LHCN-M2 (cell line): ENCODE data around the gene OAS3. TPM values are rescaled to one million over a fixed set of nuclear protein-coding genes. Genes with fewer than 3 reads are reported as not detected.

Source experiments
- DNase-seq: peaks from one replicate; pipeline ENCODE4 v3.0.0-alpha.2; 2012; ENCODE audit warnings: low read depth
- total RNA-seq: library from RNA; depleted of rRNA; stranded (reverse); fragments of >200 nt; gene quantifications from 2 replicates; pipeline ENCODE4 v1.2.3, GENCODE V29; 2014; rRNA removed

The OAS3 gene
- total RNA-seq, 1 experiment from 2014 or later, result 13.8 TPM

GRCh38 chr12:113014565-113014964, 76.3 kb downstream of the OAS3 start:
- no peak for DNase-seq

- DNase-seq, result no peak
These were observed 78.5 kb downstream of the OAS3 start for GRCh38 chr12:113016796-113017195.

GRCh38 chr12:113019025-113019424, 80.8 kb downstream of the OAS3 start:
- peak; percentile 51 for DNase-seq

- DNase-seq, result no peak
These were observed 83.2 kb downstream of the OAS3 start for GRCh38 chr12:113021500-113021899.

Other genes with a start within 250 kb of the OAS3 start
- gene RPH3A, start 146.7 kb upstream of the OAS3 start, total RNA-seq, result not detected in 2 replicates
- 1.0 and 8.4 TPM in 2 replicates for gene OAS1, start 31.5 kb upstream of the OAS3 start, total RNA-seq
- gene OAS2, start 40.0 kb downstream of the OAS3 start, total RNA-seq, result 2.9 and 9.9 TPM in 2 replicates
- 0.11 TPM in 1 of 2 replicates, not detected in the other for gene DTX1, start 118.3 kb downstream of the OAS3 start, total RNA-seq
- gene RASAL1, start 197.3 kb downstream of the OAS3 start, total RNA-seq, result not detected in 2 replicates
- gene CFAP73, start 211.2 kb downstream of the OAS3 start, total RNA-seq, result not detected in 2 replicates
- gene DDX54, start 247.0 kb downstream of the OAS3 start, total RNA-seq, result 58.7 and 74.3 TPM in 2 replicates
- 34.2 and 38.0 TPM in 2 replicates for gene RITA1, start 247.2 kb downstream of the OAS3 start, total RNA-seq